Natural killer cell (primary cell): ENCODE data around the gene IFITM5. TPM values are rescaled to one million over a fixed set of nuclear protein-coding genes. Genes with fewer than 3 reads are reported as not detected.

Experiments used
- ATAC-seq, 3 donors: fragments of 150-1000 bp in 2 of 3; fragments of 200-7000 bp in 1 of 3; cut with Tn5 transposase; 1 replicate in 1 of 3; 2 replicates in 2 of 3; pipeline ENCODE4 v1.10.0; 2021; ENCODE audit warnings: mild to moderate bottlenecking in 2 of 3, moderate library complexity in 2 of 3
- DNase-seq, 2 donors: peaks; one replicate each; pipeline versions ENCODE4 v3.0.0 to v3.0.0-alpha.2; 2013 to 2021; ENCODE audit warnings: mixed read lengths in 1 of 2
- H3K27ac ChIP-seq: one replicate; pipeline ENCODE4 v1.5.1; 2013; ENCODE audit warnings: mild to moderate bottlenecking, low read length
- H3K27me3 ChIP-seq: one replicate; pipeline ENCODE4 v1.6.1; 2013; ENCODE audit warnings: low read length; ENCODE audit not compliant: control insufficient read depth, insufficient read depth
- H3K36me3 ChIP-seq: one replicate; pipeline ENCODE4 v1.6.1; 2013; ENCODE audit warnings: low read length; ENCODE audit not compliant: control insufficient read depth, insufficient read depth
- H3K4me1 ChIP-seq: one replicate; pipeline ENCODE4 v1.6.1; 2013; ENCODE audit warnings: low read length; ENCODE audit not compliant: control insufficient read depth, insufficient read depth
- H3K4me3 ChIP-seq: one replicate; pipeline ENCODE4 v1.5.1; 2013; ENCODE audit warnings: low read length
- H3K9me3 ChIP-seq: one replicate; pipeline ENCODE4 v1.6.1; 2013; ENCODE audit warnings: low read length; ENCODE audit not compliant: control insufficient read depth, insufficient read depth
- H3K27ac Mint-ChIP-seq, 2 donors: one replicate each; pipeline ENCODE4 v1.8.0; 2022; ENCODE audit warnings: mild to moderate bottlenecking in 2 of 2, mixed read lengths in 2 of 2, moderate library complexity in 1 of 2
- H3K27me3 Mint-ChIP-seq, 2 donors: one replicate each; pipeline ENCODE4 v1.8.0; 2022; ENCODE audit warnings: low read depth in 2 of 2, mixed read lengths in 2 of 2
- H3K36me3 Mint-ChIP-seq: one replicate; pipeline ENCODE4 v1.8.0; 2022; ENCODE audit warnings: mixed read lengths
- H3K4me1 Mint-ChIP-seq, 2 donors: one replicate each; pipeline ENCODE4 v1.8.0; 2022; ENCODE audit warnings: mixed read lengths in 2 of 2
- H3K4me3 Mint-ChIP-seq: one replicate; pipeline ENCODE4 v1.8.0; 2022; ENCODE audit warnings: mild to moderate bottlenecking, moderate library complexity, mixed read lengths
- H3K9me3 Mint-ChIP-seq, 2 donors: one replicate each; pipeline ENCODE4 v1.8.0; 2022; ENCODE audit warnings: mixed read lengths in 2 of 2
- CTCF ChIP-seq: fragments of 200-600 bp; IDR thresholded peaks from one replicate; pipeline ENCODE4 v1.8.0; 2022; ENCODE audit warnings: antibody characterized with exemption
- WGBS: methylation state at CpG from one replicate; pipeline ENCODE4 v1.1.7; 2013; ENCODE audit warnings: missing lambda C conversion rate; ENCODE audit not compliant: insufficient coverage; 5-methylcytosine and 5-hydroxymethylcytosine counted together
- intact Hi-C: fragments of 100-400 bp; cut with micrococcal nuclease; formaldehyde crosslinking; loops from one replicate; pipeline ENCODE4 v1.14.2; 2022
- total RNA-seq, 4 donors: library from RNA; stranded (reverse); fragments of 120-200 nt in 1 of 4; gene quantifications; one replicate each; pipeline versions ENCODE4 v1.2.3 to v1.2.4, GENCODE V29; 2013 to 2022

The IFITM5 gene
- total RNA-seq, 3 donors from 2014 or later (not counting 1 experiment from before 2014, with no cell fraction given), result not detected

- H3K4me1 ChIP-seq, result peaks cover 43% of the 10 kb centered on the region
- H3K27me3 ChIP-seq, result no peaks in the 10 kb centered on the region
- intact Hi-C loops, result no loop called here
- WGBS, result 89% methylated on average over 4 of the region's 6 CpGs
- ATAC-seq (no peak), DNase-seq (no peak)
- no peak overlapping the region for H3K27ac Mint-ChIP-seq
- H3K4me3 Mint-ChIP-seq, result no peak overlapping the region
- no peaks in the 10 kb centered on the region for H3K9me3 Mint-ChIP-seq
- no peak overlapping the region for H3K4me3 ChIP-seq
- H3K27ac ChIP-seq, result no peak overlapping the region
- TF ChIP-seq CTCF, result no peak
- H3K4me1 Mint-ChIP-seq, result peaks cover 57 to 60% of the 10 kb centered on the region in 2 donors
- no peaks in the 10 kb centered on the region for H3K36me3 ChIP-seq
- no peaks in the 10 kb centered on the region for H3K36me3 Mint-ChIP-seq
- H3K9me3 ChIP-seq, result peaks cover 4% of the 10 kb centered on the region
- no peaks in the 10 kb centered on the region for H3K27me3 Mint-ChIP-seq
Observed at GRCh38 chr11:337711-338110, 38.4 kb upstream of the IFITM5 start.

- no peak overlapping the region for H3K27ac ChIP-seq
- no peaks in the 10 kb centered on the region for H3K27me3 Mint-ChIP-seq
- H3K27me3 ChIP-seq, result no peaks in the 10 kb centered on the region
- no peak overlapping the region for H3K4me3 Mint-ChIP-seq
- no peak for ATAC-seq
- peaks cover 47% of the 10 kb centered on the region for H3K4me1 ChIP-seq
- no peak for DNase-seq
- no peak for TF ChIP-seq CTCF
- no peak overlapping the region for H3K4me3 ChIP-seq
- H3K4me1 Mint-ChIP-seq, result peaks cover 57 to 61% of the 10 kb centered on the region in 2 donors
- no peaks in the 10 kb centered on the region for H3K36me3 ChIP-seq
- 79% methylated on average over 4 of the region's 4 CpGs for WGBS
- intact Hi-C loops, result no loop called here
- H3K9me3 ChIP-seq, result peaks cover 4% of the 10 kb centered on the region
- no peaks in the 10 kb centered on the region for H3K9me3 Mint-ChIP-seq
- peak overlapping the region; percentile 71 to 77 for H3K27ac Mint-ChIP-seq
- H3K36me3 Mint-ChIP-seq, result no peaks in the 10 kb centered on the region
Observed at GRCh38 chr11:336659-337198, 37.4 kb upstream of the IFITM5 start.

GRCh38 chr11:335779-336658 lies 36.7 kb upstream of the IFITM5 start:
- no peak overlapping the region for H3K27ac ChIP-seq
- H3K36me3 ChIP-seq, result no peaks in the 10 kb centered on the region
- Mint-ChIP-seq H3K4me1 (peaks cover 57 to 61% of the 10 kb centered on the region in 2 donors), H3K4me3 (no peak overlapping the region), H3K27me3 (no peaks in the 10 kb centered on the region), H3K9me3 (no peaks in the 10 kb centered on the region), H3K36me3 (no peaks in the 10 kb centered on the region), H3K27ac (peak overlapping the region; percentile 71 to 77)
- no peak overlapping the region for H3K4me3 ChIP-seq
- intact Hi-C loops, result no loop called here
- ATAC-seq (no peak), DNase-seq (no peak)
- H3K4me1 ChIP-seq, result peaks cover 49% of the 10 kb centered on the region
- WGBS, result 52% methylated on average over 12 of the region's 15 CpGs
- no peak for TF ChIP-seq CTCF
- peaks cover 4% of the 10 kb centered on the region for H3K9me3 ChIP-seq
- no peaks in the 10 kb centered on the region for H3K27me3 ChIP-seq
